K562 (cell line): Measurements from ENCODE around the gene SFTPA2. TPM values are rescaled to one million over a fixed set of nuclear protein-coding genes. Genes with fewer than 3 reads are reported as not detected.
"Not testable (repeated sequence)": the region's sequence is repeated elsewhere in the genome, so short reads cannot be mapped to it uniquely, and the experiment has no call there.

ENCODE experiments used
- ATAC-seq: fragments of 200-7000 bp; cut with Tn5 transposase; 3 replicates; pipeline ENCODE4 v1.9.1; 2020; ENCODE audit warnings: moderate library complexity
- BruUV-seq: library from RNA; stranded (reverse); fragments of 400-500 nt; replicated peaks from 2 replicates; lab custom pipeline; 2021; lab: Mats Ljungman, UMichigan
- CTCF ChIA-PET: fragments of 300-600 bp; formaldehyde crosslinking; extraction: SDS; loops from one replicate; lab custom pipeline; 2021; ENCODE audit warnings: low intra/inter-chr PET ratio; lab: Yijun Ruan, JAX
- POLR2A ChIA-PET: fragments of 300-600, 350-650 bp; sonication (Branson Sonifier 250); formaldehyde crosslinking; extraction: SDS; loops from one replicate; lab custom pipeline; 2021; ENCODE audit warnings: antibody characterized with exemption, inconsistent platforms; lab: Yijun Ruan, JAX
- DNase-seq, 4 experiments: peaks; one replicate each; pipeline versions ENCODE4 v3.0.0 to v3.0.0-alpha.2; 2011 to 2018; ENCODE audit warnings: low spot score in 3 of 4, mixed read lengths in 3 of 4; ENCODE audit errors: extremely low read depth in 1 of 4
- FAIRE-seq: peaks from 2 replicates; lab custom pipeline; 2011; peaks lifted over from hg19 to GRCh38; lab: Jason Lieb, UNC
- H2AFZ ChIP-seq: 2 replicates; pipeline ENCODE4 v1.6.0; 2011; ENCODE audit warnings: low read depth, low read length, control low read depth, inconsistent platforms
- H3K27ac ChIP-seq: fragments of 200-600 bp; 3 replicates; pipeline ENCODE4 v1.8.0; 2011; ENCODE audit warnings: low read depth, mild to moderate bottlenecking, control low read depth, inconsistent platforms, low read length, moderate library complexity, mixed read lengths; ENCODE audit errors: extremely low read depth
- H3K27me3 ChIP-seq, 2 experiments: fragments of 300-600 bp in 1 of 2; 2 replicates in 1 of 2; 3 replicates in 1 of 2; pipeline versions ENCODE4 v1.6.0 to v1.8.0; 2011; ENCODE audit warnings: inconsistent platforms in 2 of 2, low read length in 2 of 2, mild to moderate bottlenecking in 1 of 2, mixed read lengths in 1 of 2, moderate library complexity in 1 of 2; ENCODE audit not compliant: control insufficient read depth in 2 of 2, insufficient read depth in 2 of 2
- H3K36me3 ChIP-seq: fragments of 300-600 bp; 3 replicates; pipeline ENCODE4 v1.8.0; 2011; ENCODE audit warnings: mild to moderate bottlenecking, low read length, inconsistent platforms; ENCODE audit not compliant: control insufficient read depth, insufficient read depth
- H3K4me1 ChIP-seq, 2 experiments: fragments of 200-600 bp in 1 of 2; replicated peaks in 1 of 2; 2 replicates in 1 of 2; 3 replicates in 1 of 2; pipeline versions ENCODE4 v1.5.1 to v1.8.0; 2011; ENCODE audit warnings: inconsistent platforms in 2 of 2, low read length in 2 of 2, mild to moderate bottlenecking in 1 of 2, mixed read lengths in 1 of 2, moderate library complexity in 1 of 2; ENCODE audit not compliant: control insufficient read depth in 2 of 2, insufficient read depth in 2 of 2
- H3K4me2 ChIP-seq: 2 replicates; pipeline ENCODE4 v1.6.1; 2011; ENCODE audit warnings: low read length, control low read depth, inconsistent platforms, mixed read lengths; ENCODE audit not compliant: insufficient read depth
- H3K4me3 ChIP-seq: fragments of 200-600 bp; sonication (generic), shearing (Covaris generic); 2 replicates; pipeline ENCODE4 v1.5.1; 2016; ENCODE audit warnings: control low read depth, inconsistent platforms
- H3K79me2 ChIP-seq: fragments of 200-600 bp; 3 replicates; pipeline ENCODE4 v1.8.0; 2011; ENCODE audit warnings: low read length, inconsistent platforms; ENCODE audit not compliant: control insufficient read depth, insufficient read depth
- H3K9ac ChIP-seq, 2 experiments: 2 replicates each; pipeline versions ENCODE4 v1.6.0 to v1.6.1; 2011; ENCODE audit warnings: low read depth in 2 of 2, low read length in 2 of 2, control low read depth in 1 of 2, inconsistent platforms in 1 of 2, mild to moderate bottlenecking in 1 of 2, mixed read lengths in 1 of 2; ENCODE audit not compliant: insufficient read depth in 1 of 2
- H3K9me1 ChIP-seq: one replicate; pipeline ENCODE4 v1.6.0; 2011; ENCODE audit warnings: inconsistent platforms, mild to moderate bottlenecking, low read length, moderate library complexity; ENCODE audit not compliant: control insufficient read depth, insufficient read depth
- H3K9me3 ChIP-seq: replicated peaks from 2 replicates; pipeline ENCODE4 v1.5.1; 2011; ENCODE audit warnings: low read depth, low read length, inconsistent platforms; ENCODE audit not compliant: control insufficient read depth, insufficient read depth
- H4K20me1 ChIP-seq: replicated peaks from 2 replicates; pipeline ENCODE4 v1.6.1; 2011; ENCODE audit warnings: low read length, inconsistent platforms, mixed read lengths; ENCODE audit not compliant: control insufficient read depth, insufficient read depth
- BHLHE40 ChIP-seq: IDR thresholded peaks from 2 replicates; pipeline ENCODE4 v1.6.1; 2011; ENCODE audit warnings: low read length, improper control_type of control experiment
- SIN3B ChIP-seq: fragments of 450-650 bp; IDR thresholded peaks from 2 replicates; pipeline ENCODE4 v1.6.1; 2017; ENCODE audit warnings: low read depth, mild to moderate bottlenecking, moderate library complexity
- WGBS: fragments of 100-300 bp; shearing (Covaris generic); methylation state at CpG from one replicate; pipeline ENCODE4 v1.1.6; 2016; ENCODE audit warnings: low coverage, mixed read lengths; ENCODE audit not compliant: insufficient coverage; ENCODE audit errors: missing lambda C conversion rate; 5-methylcytosine and 5-hydroxymethylcytosine counted together
- in situ Hi-C: fragments of 300-500 bp; cut with MboI; formaldehyde crosslinking; loops from 4 replicates; pipeline ENCODE4 v1.15.0; 2018; ENCODE audit warnings: inconsistent platforms, mixed read lengths
- intact Hi-C: fragments of 100-400 bp; cut with micrococcal nuclease; formaldehyde crosslinking; loops from 2 replicates; pipeline ENCODE4 v1.14.2; 2022
- polyA plus RNA-seq, 8 experiments: library from polyadenylated mRNA; depleted of rRNA in 4 of 8; stranded (reverse) in 5 of 8; unstranded in 3 of 8; fragments of >200 nt; fragmentation: Nextera tagmentation in 2 of 8; fragmentation: Illumina TruSeq in 1 of 8; extraction: Ambion mirVana in 2 of 8; extraction: Trizol in 1 of 8; gene quantifications; 2 replicates each; pipeline versions ENCODE4 v1.2.1 to v1.2.3, GENCODE V29; 2011 to 2014; ENCODE audit warnings: inconsistent platforms in 1 of 8, missing spikeins in 1 of 8
- total RNA-seq, 7 experiments: library from RNA; depleted of rRNA in 6 of 7; stranded (reverse); fragments of >200 nt in 6 of 7; fragmentation: Illumina TruSeq in 2 of 7; extraction: Trizol in 2 of 7; gene quantifications; 2 replicates each; pipeline versions ENCODE4 v1.2.1 to v1.2.3, GENCODE V29; 2011 to 2021; ENCODE audit warnings: low replicate concordance in 1 of 7

Gene SFTPA2
- total and polyA plus RNA-seq, 9 of the 15 experiments (the other 6 are each of a cell fraction or from before 2014, with no cell fraction given), result 4.1 TPM; not detected in 8

DNA sequence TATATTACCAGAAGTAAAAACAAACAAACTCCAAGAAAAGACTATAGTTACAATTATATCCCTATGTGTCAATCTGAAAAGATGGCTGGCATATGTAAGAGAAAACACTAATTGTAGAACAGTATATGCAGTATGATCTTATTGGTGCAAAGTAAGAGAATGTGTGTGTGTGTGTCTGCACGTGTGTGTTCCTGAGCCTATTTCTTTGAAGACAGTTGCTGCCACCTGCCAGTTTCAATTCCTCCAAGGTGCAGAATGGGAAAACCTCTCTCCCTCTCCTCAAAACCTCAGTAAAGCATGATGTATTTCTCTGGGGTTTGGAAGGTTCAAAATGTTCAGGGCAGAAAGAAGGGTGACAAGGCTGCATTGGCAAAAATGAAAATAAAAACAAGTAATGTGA is 41.7 kb upstream of the SFTPA2 start:
- Histone ChIP-seq H3K9ac (no peak overlapping the region), H3K9me3 (0 out of 2 replicates have a peak, but pooled peaks cover 5% of the 10 kb centered on the region), H2AFZ (no peak overlapping the region), H3K27ac (no peak overlapping the region), H3K79me2 (no peaks in the 10 kb centered on the region), H3K36me3 (no peaks in the 10 kb centered on the region), H3K4me3 (no peak overlapping the region), H3K4me2 (no peak overlapping the region), H3K4me1 (no peaks in the 10 kb centered on the region), H4K20me1 (no peaks in the 10 kb centered on the region), H3K9me1 (no peaks in the 10 kb centered on the region), H3K27me3 (no peaks in the 10 kb centered on the region; a peak in 1 of 5 replicates)
- intact Hi-C loops, result no loop called here
- POLR2A ChIA-PET, result interaction anchor here (0.6 to 1.3 kb wide), 2 partner anchors 27 to 711 kb away, joined by 4 read pairs; no protein-coding TSS in a partner anchor
- CTCF ChIA-PET, result no interaction called here
- no peak for DNase-seq
- WGBS, result 0% methylated on average over 1 of the region's 1 CpG
- BruUV-seq, result no TSS peak
- no peak for ATAC-seq
- TF ChIP-seq SIN3B (no peak), BHLHE40 (no peak)
- no peak for FAIRE-seq
- in situ Hi-C loops, result no loop called here

DNA sequence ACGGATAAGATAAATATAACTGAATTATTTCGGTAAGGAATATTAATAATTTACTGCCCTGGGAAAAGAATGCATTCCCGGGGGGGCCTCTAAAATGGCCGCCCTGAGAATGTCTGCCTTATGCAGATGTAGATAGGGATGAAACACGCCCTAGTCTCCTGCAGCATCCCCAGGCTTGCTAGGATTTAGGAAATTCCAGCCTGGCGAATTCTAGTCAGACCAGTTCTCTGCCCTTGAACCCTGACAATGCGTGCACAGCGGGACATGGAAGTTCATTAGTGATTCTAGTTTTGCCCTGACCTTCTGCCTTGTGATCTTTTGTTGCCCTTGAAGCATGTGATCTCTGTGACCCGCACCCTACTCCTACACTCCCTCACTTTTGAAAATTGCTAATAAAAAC is 39.4 kb upstream of the SFTPA2 start:
- ATAC-seq, H4K20me1 ChIP-seq, BruUV-seq, H3K79me2 ChIP-seq, FAIRE-seq, in situ Hi-C loops, H3K4me2 ChIP-seq, intact Hi-C loops, H3K9ac ChIP-seq, H2AFZ ChIP-seq, CTCF ChIA-PET, H3K27me3 ChIP-seq, POLR2A ChIA-PET, H3K9me1 ChIP-seq, H3K4me3 ChIP-seq, DNase-seq, H3K36me3 ChIP-seq, H3K27ac ChIP-seq, H3K4me1 ChIP-seq, H3K9me3 ChIP-seq: not testable (repeated sequence)
- under 1% methylated on average over 9 of the region's 9 CpGs for WGBS
